Measurements from ENCODE around the gene TMPRSS6.

DNA sequence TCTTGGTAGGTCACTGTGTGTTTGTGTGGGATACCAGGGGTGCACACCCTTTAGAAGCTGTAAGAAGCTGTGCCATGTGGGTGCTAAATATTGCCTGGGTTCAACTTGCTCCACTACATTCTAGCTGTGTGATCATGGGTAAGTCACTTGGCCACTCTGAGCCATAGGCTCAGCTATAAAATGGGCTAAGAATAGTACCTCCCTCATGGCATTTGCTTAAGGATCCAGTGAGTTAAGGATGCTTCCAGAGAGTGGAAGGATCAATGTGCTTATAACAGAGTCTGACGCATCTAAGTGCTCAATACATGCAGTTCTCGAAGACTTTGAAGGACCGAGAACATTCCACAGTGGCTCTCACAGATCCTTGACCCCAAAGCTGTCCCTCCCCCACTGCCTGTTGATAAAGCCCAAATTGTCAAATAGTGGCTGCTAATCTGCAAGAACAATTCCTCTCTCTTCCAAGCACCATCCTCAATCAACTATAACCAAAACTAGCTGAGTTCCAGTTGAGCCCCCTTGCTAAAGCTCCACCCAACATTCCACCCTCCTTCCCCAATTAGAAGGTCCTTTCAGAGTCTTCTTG is 13.2 kb upstream of the TMPRSS6 start:
- TF ChIP-seq YY1 (IDR thresholded peaks at IDR 0.05; ENCODE audit: insufficient read depth, insufficient read length): no peak
- TF ChIP-seq ZNF274 (IDR thresholded peaks at IDR 0.05; ENCODE audit: low read depth, low read length): no peak
- no peak for TF ChIP-seq SUZ12 (IDR thresholded peaks at IDR 0.05; ENCODE audit: extremely low read depth, insufficient read depth, insufficient read length)

Data from NT2/D1 (cell line).